HEK293 (cell line): Measurements from ENCODE around the gene TPST2.
A peak's percentile ranks its signal among the peaks of the same experiment; 100 is the strongest.

Experiments used
- CTCF ChIA-PET: fragments of 350-600 bp; formaldehyde crosslinking; extraction: SDS; loops from one replicate; lab custom pipeline; 2021; ENCODE audit warnings: antibody characterized with exemption; lab: Yijun Ruan, JAX
- POLR2A ChIA-PET: fragments of 300-600 bp; formaldehyde crosslinking; extraction: SDS; loops from one replicate; lab custom pipeline; 2020; ENCODE audit warnings: antibody characterized with exemption, inconsistent platforms; lab: Yijun Ruan, JAX
- H3K27ac ChIP-seq: fragments of 200-500 bp; sonication (Bioruptor generic); 2 replicates; pipeline ENCODE4 v1.5.1; 2014; ENCODE audit warnings: low read depth, low read length, control low read depth, inconsistent platforms; ENCODE audit errors: extremely low read depth
- H3K36me3 ChIP-seq, 2 experiments: fragments of 200-500 bp in 1 of 2; sonication (Bioruptor generic) in 1 of 2; 1 replicate in 1 of 2; 2 replicates in 1 of 2; pipeline ENCODE4 v1.5.1; 2014 to 2017; ENCODE audit warnings: inconsistent platforms in 2 of 2, low read length in 2 of 2; ENCODE audit not compliant: control insufficient read depth in 2 of 2, insufficient read depth in 1 of 2
- H3K4me1 ChIP-seq: fragments of 200-500 bp; sonication (Bioruptor generic); 2 replicates; pipeline ENCODE4 v1.5.1; 2014; ENCODE audit warnings: mild to moderate bottlenecking, low read length, inconsistent platforms; ENCODE audit not compliant: control insufficient read depth, insufficient read depth
- H3K4me3 ChIP-seq: 2 replicates; pipeline ENCODE4 v1.5.1; 2011; ENCODE audit warnings: low read depth, mild to moderate bottlenecking, control low read depth, low read length, moderate library complexity
- H3K9me3 ChIP-seq: fragments of 200-500 bp; sonication (Bioruptor generic); 2 replicates; pipeline ENCODE4 v1.5.1; 2014; ENCODE audit warnings: low read depth, low read length, inconsistent platforms; ENCODE audit not compliant: control insufficient read depth, insufficient read depth
- EGR2 ChIP-seq: fragments of 450-650 bp; formaldehyde crosslinking; IDR thresholded peaks from 2 replicates; pipeline ENCODE4 v1.5.1; 2016; ENCODE audit warnings: low read depth, missing biosample characterization, missing genetic modification characterization
- ZFP69B ChIP-seq: fragments of 450-650 bp; formaldehyde crosslinking; IDR thresholded peaks from 2 replicates; pipeline ENCODE4 v1.5.1; 2016; ENCODE audit warnings: missing biosample characterization, missing genetic modification characterization
- ZNF175 ChIP-seq: fragments of 450-650 bp; formaldehyde crosslinking; IDR thresholded peaks from 2 replicates; pipeline ENCODE4 v1.5.1; 2016; ENCODE audit warnings: missing biosample characterization, missing genetic modification characterization
- ZNF19 ChIP-seq: fragments of 450-650 bp; formaldehyde crosslinking; IDR thresholded peaks from 2 replicates; pipeline ENCODE4; 2016; ENCODE audit warnings: missing biosample characterization, missing genetic modification characterization, low read depth
- ZNF302 ChIP-seq: fragments of 450-650 bp; formaldehyde crosslinking; IDR thresholded peaks from 2 replicates; pipeline ENCODE4 v1.5.1; 2016; ENCODE audit warnings: missing biosample characterization, missing genetic modification characterization, low read depth
- ZNF311 ChIP-seq: fragments of 450-650 bp; formaldehyde crosslinking; IDR thresholded peaks from 2 replicates; pipeline ENCODE4 v1.5.1; 2017; ENCODE audit warnings: missing biosample characterization, missing genetic modification characterization, borderline replicate concordance
- ZNF654 ChIP-seq: fragments of 450-650 bp; formaldehyde crosslinking; IDR thresholded peaks from 2 replicates; pipeline ENCODE4 v1.5.1; 2016; ENCODE audit warnings: low read depth, missing biosample characterization, missing genetic modification characterization
- ZNF664 ChIP-seq: fragments of 450-650 bp; formaldehyde crosslinking; IDR thresholded peaks from 2 replicates; pipeline ENCODE4 v1.5.1; 2016; ENCODE audit warnings: missing biosample characterization, missing genetic modification characterization
- TF ChIP-seq, protein P1 (sequence below): fragments of 450-650 bp; formaldehyde crosslinking; IDR thresholded peaks from 2 replicates; pipeline ENCODE4 v1.5.1; 2016; ENCODE audit warnings: missing biosample characterization, missing genetic modification characterization
- TF ChIP-seq, protein P2 (sequence below): fragments of 450-650 bp; formaldehyde crosslinking; IDR thresholded peaks from 2 replicates; pipeline ENCODE4 v1.5.1; 2016; ENCODE audit warnings: missing biosample characterization, missing genetic modification characterization
- TF ChIP-seq, protein P3 (sequence below): fragments of 450-650 bp; formaldehyde crosslinking; IDR thresholded peaks from 2 replicates; pipeline ENCODE4 v1.5.1; 2016; ENCODE audit warnings: missing biosample characterization, missing genetic modification characterization
- TF ChIP-seq, protein P4 (sequence below): fragments of 450-650 bp; formaldehyde crosslinking; conservative IDR thresholded peaks from 2 replicates; pipeline ENCODE4 v1.5.1; 2016; ENCODE audit warnings: low read depth, missing biosample characterization, missing genetic modification characterization

The TPST2 gene

DNA sequence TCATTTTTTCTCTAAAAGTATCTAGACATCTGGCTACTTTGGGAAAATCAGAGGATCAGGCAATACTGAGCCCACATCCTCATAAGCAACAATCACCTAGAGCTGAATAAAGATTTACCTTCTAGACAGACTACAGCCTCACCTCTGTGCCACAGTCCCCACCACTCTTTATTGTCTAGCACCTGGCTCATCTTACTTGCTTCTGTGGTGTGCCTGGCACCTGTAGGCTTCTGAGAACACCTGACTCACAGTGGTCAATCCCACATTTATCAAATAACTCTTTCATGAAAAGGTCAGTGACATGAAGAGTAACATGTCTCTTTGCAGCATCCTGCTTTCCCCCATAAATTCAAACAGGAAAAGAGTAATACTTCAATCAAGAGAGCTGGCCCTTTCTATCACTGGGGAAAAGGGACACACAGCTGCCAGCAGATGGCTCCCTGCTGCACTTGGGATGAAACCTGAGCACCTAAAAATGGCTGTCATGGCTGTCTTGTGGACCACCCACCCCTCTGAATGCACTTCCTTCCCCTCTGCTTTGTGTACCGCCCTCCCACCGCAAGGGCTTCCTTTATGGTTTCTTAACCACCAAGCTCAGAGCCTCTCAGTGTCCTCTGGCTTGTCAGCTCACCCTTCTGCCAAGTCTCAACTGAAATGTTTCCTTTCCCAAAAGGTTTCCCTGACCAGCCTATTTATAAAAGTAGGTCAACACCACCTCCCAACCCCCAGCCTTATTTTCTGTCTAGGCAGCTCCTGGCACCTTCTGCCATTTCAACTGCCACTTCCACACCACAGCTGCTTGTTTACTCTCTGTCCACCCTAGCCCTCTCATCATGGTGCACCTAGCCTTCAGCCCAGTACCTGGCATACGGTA is 87.0 kb downstream of the TPST2 start:
- Histone ChIP-seq H3K27ac (no peak overlapping the region), H3K4me3 (no peak overlapping the region), H3K36me3 (peaks cover 72 to 89% of the 10 kb centered on the region in 2 experiments), H3K9me3 (no peaks in the 10 kb centered on the region), H3K4me1 (no peaks in the 10 kb centered on the region)
- ChIA-PET POLR2A (interaction anchor here (0.7 to 1.2 kb wide), 3 partner anchors 10 to 170 kb away, joined by 3 to 6 read pairs (median 4); partner anchors contain the start of genes HPS4, SRRD and TFIP11), CTCF (interaction anchor here (0.5 to 1.7 kb wide), 15 partner anchors 8 to 1384 kb away, joined by 3 to 12 read pairs (median 5); partner anchors contain the start of genes SRRD and TFIP11)
- TF ChIP-seq, protein P1, sequence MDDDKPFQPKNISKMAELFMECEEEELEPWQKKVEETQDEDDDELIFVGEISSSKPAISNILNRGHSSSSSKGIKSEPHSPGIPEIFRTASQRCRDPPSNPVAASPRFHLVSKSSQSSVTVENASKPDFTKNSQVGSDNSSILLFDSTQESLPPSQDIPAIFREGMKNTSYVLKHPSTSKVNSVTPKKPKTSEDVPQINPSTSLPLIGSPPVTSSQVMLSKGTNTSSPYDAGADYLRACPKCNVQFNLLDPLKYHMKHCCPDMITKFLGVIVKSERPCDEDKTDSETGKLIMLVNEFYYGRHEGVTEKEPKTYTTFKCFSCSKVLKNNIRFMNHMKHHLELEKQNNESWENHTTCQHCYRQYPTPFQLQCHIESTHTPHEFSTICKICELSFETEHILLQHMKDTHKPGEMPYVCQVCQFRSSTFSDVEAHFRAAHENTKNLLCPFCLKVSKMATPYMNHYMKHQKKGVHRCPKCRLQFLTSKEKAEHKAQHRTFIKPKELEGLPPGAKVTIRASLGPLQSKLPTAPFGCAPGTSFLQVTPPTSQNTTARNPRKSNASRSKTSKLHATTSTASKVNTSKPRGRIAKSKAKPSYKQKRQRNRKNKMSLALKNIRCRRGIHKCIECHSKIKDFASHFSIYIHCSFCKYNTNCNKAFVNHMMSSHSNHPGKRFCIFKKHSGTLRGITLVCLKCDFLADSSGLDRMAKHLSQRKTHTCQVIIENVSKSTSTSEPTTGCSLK = no peak
- TF ChIP-seq, protein P2, sequence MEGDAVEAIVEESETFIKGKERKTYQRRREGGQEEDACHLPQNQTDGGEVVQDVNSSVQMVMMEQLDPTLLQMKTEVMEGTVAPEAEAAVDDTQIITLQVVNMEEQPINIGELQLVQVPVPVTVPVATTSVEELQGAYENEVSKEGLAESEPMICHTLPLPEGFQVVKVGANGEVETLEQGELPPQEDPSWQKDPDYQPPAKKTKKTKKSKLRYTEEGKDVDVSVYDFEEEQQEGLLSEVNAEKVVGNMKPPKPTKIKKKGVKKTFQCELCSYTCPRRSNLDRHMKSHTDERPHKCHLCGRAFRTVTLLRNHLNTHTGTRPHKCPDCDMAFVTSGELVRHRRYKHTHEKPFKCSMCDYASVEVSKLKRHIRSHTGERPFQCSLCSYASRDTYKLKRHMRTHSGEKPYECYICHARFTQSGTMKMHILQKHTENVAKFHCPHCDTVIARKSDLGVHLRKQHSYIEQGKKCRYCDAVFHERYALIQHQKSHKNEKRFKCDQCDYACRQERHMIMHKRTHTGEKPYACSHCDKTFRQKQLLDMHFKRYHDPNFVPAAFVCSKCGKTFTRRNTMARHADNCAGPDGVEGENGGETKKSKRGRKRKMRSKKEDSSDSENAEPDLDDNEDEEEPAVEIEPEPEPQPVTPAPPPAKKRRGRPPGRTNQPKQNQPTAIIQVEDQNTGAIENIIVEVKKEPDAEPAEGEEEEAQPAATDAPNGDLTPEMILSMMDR (tag by site-specific recombination) = peak; percentile 38; the same call in 1 of the 2 replicates
- TF ChIP-seq EGR2 (tag by site-specific recombination) (peak; percentile 11; the same call in 1 of the 2 replicates), ZNF654 (tag by site-specific recombination) (0 out of 2 replicates have a peak, but pooled peaks have one; percentile 14), ZFP69B (tag by site-specific recombination) (no peak), ZNF302 (no peak), ZNF175 (tag by site-specific recombination) (no peak)

DNA sequence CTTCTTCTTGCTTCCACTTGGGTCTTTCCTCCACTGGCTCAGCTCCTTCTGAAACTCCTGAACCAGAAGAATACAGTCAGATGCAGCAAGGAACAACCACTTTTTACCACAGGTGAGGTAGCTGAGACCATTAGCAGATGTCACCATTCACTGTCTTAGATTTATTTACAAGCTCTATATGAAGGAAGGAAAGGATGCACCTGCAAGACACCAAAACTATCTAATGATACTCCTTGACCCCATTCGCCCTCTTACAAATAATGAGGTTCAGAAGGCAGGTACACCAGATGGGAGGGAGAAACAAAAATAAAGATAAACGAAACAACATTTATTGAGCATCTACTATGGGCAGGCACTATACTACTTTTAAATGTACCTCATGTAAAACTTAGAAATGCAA is 87.9 kb downstream of the TPST2 start:
- Histone ChIP-seq H3K9me3 (no peaks in the 10 kb centered on the region), H3K27ac (no peak overlapping the region), H3K36me3 (peaks cover 63 to 87% of the 10 kb centered on the region in 2 experiments), H3K4me1 (no peaks in the 10 kb centered on the region), H3K4me3 (no peak overlapping the region)
- POLR2A ChIA-PET = no interaction called here
- CTCF ChIA-PET = interaction anchor here (0.6 to 1.9 kb wide), 11 partner anchors 9 to 177 kb away, joined by 3 to 12 read pairs (median 4); no protein-coding TSS in a partner anchor
- peak; percentile 57; the same call in 1 of the 2 replicates for TF ChIP-seq ZNF664 (tag by site-specific recombination)
- no peak for TF ChIP-seq ZNF311
- TF ChIP-seq, protein P3, sequence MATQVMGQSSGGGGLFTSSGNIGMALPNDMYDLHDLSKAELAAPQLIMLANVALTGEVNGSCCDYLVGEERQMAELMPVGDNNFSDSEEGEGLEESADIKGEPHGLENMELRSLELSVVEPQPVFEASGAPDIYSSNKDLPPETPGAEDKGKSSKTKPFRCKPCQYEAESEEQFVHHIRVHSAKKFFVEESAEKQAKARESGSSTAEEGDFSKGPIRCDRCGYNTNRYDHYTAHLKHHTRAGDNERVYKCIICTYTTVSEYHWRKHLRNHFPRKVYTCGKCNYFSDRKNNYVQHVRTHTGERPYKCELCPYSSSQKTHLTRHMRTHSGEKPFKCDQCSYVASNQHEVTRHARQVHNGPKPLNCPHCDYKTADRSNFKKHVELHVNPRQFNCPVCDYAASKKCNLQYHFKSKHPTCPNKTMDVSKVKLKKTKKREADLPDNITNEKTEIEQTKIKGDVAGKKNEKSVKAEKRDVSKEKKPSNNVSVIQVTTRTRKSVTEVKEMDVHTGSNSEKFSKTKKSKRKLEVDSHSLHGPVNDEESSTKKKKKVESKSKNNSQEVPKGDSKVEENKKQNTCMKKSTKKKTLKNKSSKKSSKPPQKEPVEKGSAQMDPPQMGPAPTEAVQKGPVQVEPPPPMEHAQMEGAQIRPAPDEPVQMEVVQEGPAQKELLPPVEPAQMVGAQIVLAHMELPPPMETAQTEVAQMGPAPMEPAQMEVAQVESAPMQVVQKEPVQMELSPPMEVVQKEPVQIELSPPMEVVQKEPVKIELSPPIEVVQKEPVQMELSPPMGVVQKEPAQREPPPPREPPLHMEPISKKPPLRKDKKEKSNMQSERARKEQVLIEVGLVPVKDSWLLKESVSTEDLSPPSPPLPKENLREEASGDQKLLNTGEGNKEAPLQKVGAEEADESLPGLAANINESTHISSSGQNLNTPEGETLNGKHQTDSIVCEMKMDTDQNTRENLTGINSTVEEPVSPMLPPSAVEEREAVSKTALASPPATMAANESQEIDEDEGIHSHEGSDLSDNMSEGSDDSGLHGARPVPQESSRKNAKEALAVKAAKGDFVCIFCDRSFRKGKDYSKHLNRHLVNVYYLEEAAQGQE = no peak
- TF ChIP-seq, protein P4, sequence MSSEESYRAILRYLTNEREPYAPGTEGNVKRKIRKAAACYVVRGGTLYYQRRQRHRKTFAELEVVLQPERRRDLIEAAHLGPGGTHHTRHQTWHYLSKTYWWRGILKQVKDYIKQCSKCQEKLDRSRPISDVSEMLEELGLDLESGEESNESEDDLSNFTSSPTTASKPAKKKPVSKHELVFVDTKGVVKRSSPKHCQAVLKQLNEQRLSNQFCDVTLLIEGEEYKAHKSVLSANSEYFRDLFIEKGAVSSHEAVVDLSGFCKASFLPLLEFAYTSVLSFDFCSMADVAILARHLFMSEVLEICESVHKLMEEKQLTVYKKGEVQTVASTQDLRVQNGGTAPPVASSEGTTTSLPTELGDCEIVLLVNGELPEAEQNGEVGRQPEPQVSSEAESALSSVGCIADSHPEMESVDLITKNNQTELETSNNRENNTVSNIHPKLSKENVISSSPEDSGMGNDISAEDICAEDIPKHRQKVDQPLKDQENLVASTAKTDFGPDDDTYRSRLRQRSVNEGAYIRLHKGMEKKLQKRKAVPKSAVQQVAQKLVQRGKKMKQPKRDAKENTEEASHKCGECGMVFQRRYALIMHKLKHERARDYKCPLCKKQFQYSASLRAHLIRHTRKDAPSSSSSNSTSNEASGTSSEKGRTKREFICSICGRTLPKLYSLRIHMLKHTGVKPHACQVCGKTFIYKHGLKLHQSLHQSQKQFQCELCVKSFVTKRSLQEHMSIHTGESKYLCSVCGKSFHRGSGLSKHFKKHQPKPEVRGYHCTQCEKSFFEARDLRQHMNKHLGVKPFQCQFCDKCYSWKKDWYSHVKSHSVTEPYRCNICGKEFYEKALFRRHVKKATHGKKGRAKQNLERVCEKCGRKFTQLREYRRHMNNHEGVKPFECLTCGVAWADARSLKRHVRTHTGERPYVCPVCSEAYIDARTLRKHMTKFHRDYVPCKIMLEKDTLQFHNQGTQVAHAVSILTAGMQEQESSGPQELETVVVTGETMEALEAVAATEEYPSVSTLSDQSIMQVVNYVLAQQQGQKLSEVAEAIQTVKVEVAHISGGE = no peak
- no peak for TF ChIP-seq ZNF19 (tag by site-specific recombination)
